H1 (cell line): ENCODE measurements around the gene IER5. TPM values are rescaled to one million over a fixed set of nuclear protein-coding genes. Genes with fewer than 3 reads are reported as not detected.

Experiments
- CHD1 ChIP-seq: IDR thresholded peaks from 2 replicates; pipeline ENCODE4 v1.6.1; 2012; ENCODE audit warnings: low read depth, low read length, improper control_type of control experiment
- EZH2 ChIP-seq: fragments of 200-600 bp; sonication (generic); IDR thresholded peaks from 2 replicates; pipeline ENCODE4 v1.7.1; 2012; ENCODE audit warnings: low read depth, mild to moderate bottlenecking, moderate library complexity, low read length, inconsistent platforms; ENCODE audit not compliant: severe bottlenecking
- NANOG ChIP-seq: IDR thresholded peaks from 2 replicates; pipeline ENCODE4 v1.6.1; 2011; ENCODE audit warnings: low read length, low read depth, mild to moderate bottlenecking, inconsistent platforms; ENCODE audit not compliant: insufficient read depth, poor library complexity, severe bottlenecking
- polyA plus RNA-seq, 7 experiments: library from polyadenylated mRNA; depleted of rRNA in 3 of 7; stranded (reverse) in 5 of 7; unstranded in 2 of 7; fragments of >200 nt in 5 of 7; fragments of 200-250 nt in 2 of 7; gene quantifications; 1 replicate in 5 of 7; 2 replicates in 1 of 7; 4 replicates in 1 of 7; pipeline versions ENCODE4 v1.2.1 to v1.2.3, GENCODE V29; 2011 to 2013; ENCODE audit warnings: missing spikeins in 2 of 7, mixed read lengths in 2 of 7
- total RNA-seq: library from RNA; stranded (reverse); fragmentation: NEBNext Ultra II Directional; extraction: Animal tissue kit (Norgen Biotek cat#: 25700); gene quantifications from 2 replicates; pipeline ENCODE4 v1.2.1, GENCODE V29; 2021

IER5 gene
- total and polyA plus RNA-seq, 2 of the 8 experiments (the other 6 are each of a cell fraction or from before 2014, with no cell fraction given), result 3.5 to 7.7 TPM

DNA sequence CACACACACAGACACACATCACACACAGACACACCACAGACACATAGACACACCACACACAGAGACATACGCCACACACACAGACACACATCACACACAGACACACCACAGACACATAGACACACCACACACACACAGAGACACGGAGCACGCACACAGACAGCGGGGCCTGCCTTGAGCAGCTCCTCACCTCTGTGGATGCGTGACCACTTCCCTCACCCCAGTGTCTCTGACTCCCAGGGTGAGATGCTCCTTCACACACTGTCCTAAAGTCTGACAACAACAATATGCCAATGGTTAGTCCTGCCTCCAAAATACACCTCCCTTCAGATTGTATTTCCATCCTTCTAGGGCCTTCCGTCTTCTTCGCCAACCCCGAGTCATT, 48.2 kb downstream of the IER5 start (continued):
- no peak for TF ChIP-seq NANOG
- TF ChIP-seq EZH2, result no peak
- TF ChIP-seq CHD1, result no peak
